ENCODE measurements around the gene CDH4. TPM values are rescaled to one million over a fixed set of nuclear protein-coding genes. Genes with fewer than 3 reads are reported as not detected.

The CDH4 gene
- total RNA-seq, 2 experiments from 2014 or later: 0.06 to 0.08 TPM

DNA sequence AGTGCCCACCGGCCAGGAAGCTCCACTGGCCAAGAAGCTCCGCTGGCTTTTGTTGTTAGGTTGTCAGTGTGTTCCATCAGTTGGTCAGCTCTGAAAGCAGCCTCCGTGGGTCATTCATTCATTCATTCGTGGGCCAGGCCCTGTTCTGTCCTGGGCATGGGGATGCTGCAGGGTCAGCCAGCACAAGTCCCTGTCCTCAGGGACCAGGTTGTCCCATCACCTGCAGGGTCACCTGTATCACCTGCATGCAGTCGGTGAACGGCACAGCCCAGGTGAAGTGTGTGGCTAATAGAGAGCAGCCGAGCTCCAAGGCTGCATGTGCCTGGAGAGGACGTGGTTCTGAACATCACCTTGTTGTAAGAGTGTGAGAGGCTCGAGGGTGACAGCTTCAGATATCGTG, 403.5 kb downstream of the CDH4 start:
- no peak overlapping the region for H3K27ac Mint-ChIP-seq
- H3K36me3 Mint-ChIP-seq: no peaks in the 10 kb centered on the region
- no peaks in the 10 kb centered on the region for H3K4me1 Mint-ChIP-seq
- H3K4me3 Mint-ChIP-seq: no peak overlapping the region
- no peaks in the 10 kb centered on the region for H3K9me3 Mint-ChIP-seq
- H3K27me3 Mint-ChIP-seq: no peaks in the 10 kb centered on the region
- DNase-seq: no peak

DNA sequence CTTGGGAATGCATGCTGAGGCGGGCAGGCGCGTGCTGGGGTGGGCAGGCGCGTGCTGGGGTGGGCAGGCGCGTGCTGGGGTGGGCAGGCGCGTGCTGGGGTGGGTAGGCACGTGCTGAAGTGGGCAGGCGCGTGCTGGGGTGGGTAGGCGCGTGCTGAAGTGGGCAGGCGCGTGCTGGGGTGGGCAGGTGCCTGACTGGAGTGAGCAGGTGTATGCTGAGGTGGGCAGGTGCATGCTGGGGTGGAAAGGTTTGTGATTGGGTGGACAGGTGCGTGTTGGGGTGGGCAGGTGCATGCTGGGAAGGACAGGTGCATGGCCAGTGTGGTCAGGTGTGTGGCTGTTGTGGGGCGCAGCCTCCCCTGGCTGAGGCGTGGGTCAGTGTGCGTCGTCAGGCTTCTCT, 404.1 kb downstream of the CDH4 start:
- no peak for DNase-seq
- H3K27me3 Mint-ChIP-seq: no peaks in the 10 kb centered on the region
- H3K27ac Mint-ChIP-seq: no peak overlapping the region
- H3K9me3 Mint-ChIP-seq: no peaks in the 10 kb centered on the region
- no peaks in the 10 kb centered on the region for H3K4me1 Mint-ChIP-seq
- no peaks in the 10 kb centered on the region for H3K36me3 Mint-ChIP-seq
- H3K4me3 Mint-ChIP-seq: no peak overlapping the region

DNA sequence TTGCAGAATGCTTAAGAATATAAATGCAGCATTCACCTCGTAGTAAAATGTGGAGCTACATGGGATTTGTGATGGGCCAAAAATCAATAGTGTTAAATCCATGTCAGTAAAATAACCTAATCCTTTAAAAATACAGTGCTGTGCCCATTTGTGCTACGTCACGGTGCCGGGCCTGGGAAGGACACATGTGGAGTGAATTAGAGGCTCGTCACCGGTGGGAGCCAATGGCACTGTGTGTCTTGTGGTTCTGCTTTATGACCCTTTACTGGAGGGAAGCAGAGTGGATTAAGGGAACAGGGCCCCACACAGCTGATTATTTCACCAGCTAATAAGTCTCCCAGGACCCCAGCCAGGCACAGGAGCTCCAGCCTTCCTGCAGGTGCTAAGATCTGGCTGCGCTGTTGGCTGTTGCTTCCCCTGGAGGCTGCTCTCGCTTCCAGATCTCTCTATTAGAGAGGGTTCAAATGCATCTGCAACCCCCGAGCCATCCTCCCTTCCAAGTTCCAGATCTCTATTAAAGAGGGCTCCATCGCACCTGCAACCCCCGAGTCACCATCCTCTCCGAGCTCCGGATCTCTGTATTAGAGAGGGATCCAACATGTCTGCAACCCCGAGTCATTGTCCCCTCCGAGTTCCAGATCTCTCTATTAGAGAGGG, 405.8 kb downstream of the CDH4 start:
- H3K27ac Mint-ChIP-seq: no peak overlapping the region
- no peak overlapping the region for H3K4me3 Mint-ChIP-seq
- no peak for DNase-seq
- H3K36me3 Mint-ChIP-seq: no peaks in the 10 kb centered on the region
- H3K9me3 Mint-ChIP-seq: no peaks in the 10 kb centered on the region
- H3K4me1 Mint-ChIP-seq: no peaks in the 10 kb centered on the region
- H3K27me3 Mint-ChIP-seq: no peaks in the 10 kb centered on the region

DNA sequence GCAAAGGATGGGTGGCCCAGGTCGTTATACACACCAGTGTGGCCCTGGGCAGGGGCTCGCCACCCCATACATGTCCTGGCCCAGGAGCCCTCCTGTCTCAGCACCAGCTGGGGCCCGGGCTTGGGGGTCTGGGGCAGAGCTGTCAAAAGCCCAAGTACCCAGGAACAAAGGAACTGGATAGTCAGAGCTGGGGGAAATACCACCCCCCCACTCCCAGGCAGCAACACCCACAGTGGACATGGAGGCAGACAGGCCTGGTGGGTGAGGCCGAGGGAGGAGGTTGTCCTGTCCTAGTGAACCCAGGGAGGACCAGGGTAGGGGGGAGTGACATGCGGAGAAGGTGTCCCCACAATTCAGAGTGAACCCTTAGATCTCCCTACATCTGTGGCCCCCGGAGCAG, 406.5 kb downstream of the CDH4 start:
- no peak for DNase-seq
- H3K27ac Mint-ChIP-seq: no peak overlapping the region
- no peak overlapping the region for H3K4me3 Mint-ChIP-seq
- no peaks in the 10 kb centered on the region for H3K4me1 Mint-ChIP-seq
- no peaks in the 10 kb centered on the region for H3K27me3 Mint-ChIP-seq
- H3K9me3 Mint-ChIP-seq: no peaks in the 10 kb centered on the region
- H3K36me3 Mint-ChIP-seq: no peaks in the 10 kb centered on the region

DNA sequence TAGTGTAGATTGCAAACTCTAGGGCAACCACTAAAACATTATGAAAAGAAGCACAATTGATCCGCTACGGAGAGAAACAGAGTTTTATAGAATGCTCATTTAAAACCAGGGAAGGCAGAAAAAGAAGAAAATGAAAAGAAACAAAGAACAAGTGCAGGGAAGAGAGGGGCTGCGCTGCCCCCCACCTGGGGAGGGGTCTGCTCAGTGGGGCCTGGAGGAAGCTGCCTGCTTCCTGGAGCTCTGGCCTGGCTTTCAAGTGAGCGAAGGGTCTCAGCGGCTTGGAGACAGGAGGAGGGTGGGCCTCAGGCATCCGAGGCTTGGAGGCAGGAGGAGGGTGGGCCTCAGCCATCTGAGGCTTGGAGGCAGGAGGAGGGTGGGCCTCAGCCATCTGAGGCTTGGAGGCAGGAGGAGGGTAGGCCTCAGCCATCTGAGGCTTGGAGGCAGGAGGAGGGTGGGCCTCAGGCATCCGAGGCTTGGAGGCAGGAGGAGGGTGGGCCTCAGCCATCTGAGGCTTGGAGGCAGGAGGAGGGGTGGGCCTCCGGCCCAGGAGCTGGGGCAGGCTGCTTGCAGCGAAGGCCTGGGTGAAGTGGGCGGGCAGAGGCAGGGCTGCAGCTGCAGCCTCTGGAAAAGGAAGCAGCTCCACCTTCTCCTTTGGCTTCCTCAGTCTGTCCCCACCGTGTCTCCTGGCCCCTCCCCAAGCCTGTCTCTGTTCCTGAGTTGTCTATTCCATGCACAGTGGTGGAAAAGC, 407.4 kb downstream of the CDH4 start:
- no peaks in the 10 kb centered on the region for H3K36me3 Mint-ChIP-seq
- H3K9me3 Mint-ChIP-seq: no peaks in the 10 kb centered on the region
- no peak for DNase-seq
- no peak overlapping the region for H3K4me3 Mint-ChIP-seq
- no peak overlapping the region for H3K27ac Mint-ChIP-seq
- no peaks in the 10 kb centered on the region for H3K27me3 Mint-ChIP-seq
- H3K4me1 Mint-ChIP-seq: no peaks in the 10 kb centered on the region

DNA sequence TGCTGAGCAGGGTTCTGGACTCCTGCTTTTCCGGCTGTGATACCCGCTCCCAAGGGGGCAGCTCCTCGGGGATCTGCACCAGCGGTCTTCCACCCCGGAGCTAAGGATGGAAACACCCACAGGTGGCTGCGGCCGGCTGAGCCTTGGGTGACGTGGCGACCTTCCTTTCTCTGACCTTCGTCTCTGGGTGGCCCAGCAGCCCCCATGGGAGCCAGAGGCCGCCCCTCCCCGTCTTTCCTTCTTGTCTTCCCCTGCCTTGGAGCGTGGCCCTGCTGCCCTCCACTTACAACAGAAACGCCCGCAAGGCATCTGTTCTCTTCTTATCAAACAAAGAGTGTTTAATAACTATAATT, 407.9 kb downstream of the CDH4 start:
- no peak overlapping the region for H3K27ac Mint-ChIP-seq
- DNase-seq: no peak
- no peaks in the 10 kb centered on the region for H3K4me1 Mint-ChIP-seq

DNA sequence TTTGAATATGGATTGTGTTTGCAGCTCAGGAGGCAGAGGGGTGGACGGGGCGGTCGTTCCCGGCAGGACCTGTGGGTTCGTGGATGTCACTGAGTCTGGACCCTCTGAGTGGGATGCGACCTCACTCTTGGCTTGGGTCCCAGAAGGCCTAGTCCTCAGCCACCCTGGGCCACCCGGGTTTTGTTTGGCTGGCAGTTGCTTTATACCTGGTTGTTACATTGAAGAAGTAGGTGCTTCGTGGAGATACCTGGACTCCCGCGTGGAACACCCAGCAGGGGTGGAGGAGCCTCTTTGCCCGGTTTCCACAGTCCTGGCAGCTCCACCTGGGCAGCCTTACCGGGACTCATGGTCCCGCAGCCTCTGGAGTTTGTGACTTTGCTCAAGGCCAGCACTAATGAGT, 408.5 kb downstream of the CDH4 start:
- H3K36me3 Mint-ChIP-seq: no peaks in the 10 kb centered on the region
- H3K4me3 Mint-ChIP-seq: no peak overlapping the region
- H3K27me3 Mint-ChIP-seq: no peaks in the 10 kb centered on the region
- DNase-seq: no peak
- H3K4me1 Mint-ChIP-seq: no peaks in the 10 kb centered on the region
- H3K27ac Mint-ChIP-seq: no peak overlapping the region
- no peaks in the 10 kb centered on the region for H3K9me3 Mint-ChIP-seq

More for the DNA sequence above, 407.9 kb downstream of the CDH4 start:
- no peaks in the 10 kb centered on the region for H3K27me3 Mint-ChIP-seq
- H3K9me3 Mint-ChIP-seq: no peaks in the 10 kb centered on the region
- H3K4me3 Mint-ChIP-seq: no peak overlapping the region
- no peaks in the 10 kb centered on the region for H3K36me3 Mint-ChIP-seq

DNA sequence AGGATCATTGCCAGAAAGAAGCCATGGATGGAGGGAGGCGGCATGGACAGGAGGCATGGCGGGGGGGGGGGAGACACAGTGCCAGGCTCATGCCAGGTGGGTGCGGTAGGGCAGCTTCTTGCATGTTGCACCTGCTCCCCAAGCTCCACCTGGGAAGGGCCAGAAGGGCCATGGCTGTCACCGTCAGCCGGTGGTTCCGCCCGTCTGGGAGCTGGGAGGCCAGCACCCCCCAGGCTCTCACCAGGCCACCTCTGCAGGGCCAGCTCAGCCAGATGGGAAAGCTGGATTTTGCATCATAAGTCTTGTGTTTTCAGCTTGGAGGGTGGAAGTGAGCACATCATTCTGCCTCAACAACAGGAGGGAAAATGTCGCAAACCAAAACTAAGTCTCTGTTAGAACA, 409.0 kb downstream of the CDH4 start:
- no peaks in the 10 kb centered on the region for H3K27me3 Mint-ChIP-seq
- no peak overlapping the region for H3K4me3 Mint-ChIP-seq
- H3K9me3 Mint-ChIP-seq: no peaks in the 10 kb centered on the region
- DNase-seq: no peak
- H3K4me1 Mint-ChIP-seq: no peaks in the 10 kb centered on the region
- H3K36me3 Mint-ChIP-seq: no peaks in the 10 kb centered on the region
- H3K27ac Mint-ChIP-seq: no peak overlapping the region

DNA sequence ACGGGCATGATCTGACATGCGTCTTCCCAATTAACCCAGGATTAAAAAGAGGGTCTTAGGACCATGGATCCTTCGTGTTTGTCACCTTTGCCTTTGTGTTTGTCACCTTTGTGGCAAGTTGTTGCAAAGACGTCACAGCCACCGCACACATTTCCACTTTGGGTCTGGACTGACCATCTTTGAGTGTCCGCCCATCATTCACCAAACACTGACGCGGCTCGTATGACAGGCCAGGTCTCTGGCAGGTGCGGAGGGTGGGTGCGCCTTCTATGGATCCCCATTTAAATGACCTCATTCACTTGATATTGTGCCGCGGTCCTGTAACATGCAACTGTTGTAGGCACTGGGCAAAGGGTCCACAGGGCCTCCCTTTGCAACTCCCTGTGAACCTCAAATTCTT, 409.5 kb downstream of the CDH4 start:
- Mint-ChIP-seq H3K4me3 (no peak overlapping the region), H3K27me3 (no peaks in the 10 kb centered on the region), H3K4me1 (no peaks in the 10 kb centered on the region), H3K27ac (no peak overlapping the region), H3K36me3 (no peaks in the 10 kb centered on the region), H3K9me3 (no peaks in the 10 kb centered on the region)
- no peak for DNase-seq

DNA sequence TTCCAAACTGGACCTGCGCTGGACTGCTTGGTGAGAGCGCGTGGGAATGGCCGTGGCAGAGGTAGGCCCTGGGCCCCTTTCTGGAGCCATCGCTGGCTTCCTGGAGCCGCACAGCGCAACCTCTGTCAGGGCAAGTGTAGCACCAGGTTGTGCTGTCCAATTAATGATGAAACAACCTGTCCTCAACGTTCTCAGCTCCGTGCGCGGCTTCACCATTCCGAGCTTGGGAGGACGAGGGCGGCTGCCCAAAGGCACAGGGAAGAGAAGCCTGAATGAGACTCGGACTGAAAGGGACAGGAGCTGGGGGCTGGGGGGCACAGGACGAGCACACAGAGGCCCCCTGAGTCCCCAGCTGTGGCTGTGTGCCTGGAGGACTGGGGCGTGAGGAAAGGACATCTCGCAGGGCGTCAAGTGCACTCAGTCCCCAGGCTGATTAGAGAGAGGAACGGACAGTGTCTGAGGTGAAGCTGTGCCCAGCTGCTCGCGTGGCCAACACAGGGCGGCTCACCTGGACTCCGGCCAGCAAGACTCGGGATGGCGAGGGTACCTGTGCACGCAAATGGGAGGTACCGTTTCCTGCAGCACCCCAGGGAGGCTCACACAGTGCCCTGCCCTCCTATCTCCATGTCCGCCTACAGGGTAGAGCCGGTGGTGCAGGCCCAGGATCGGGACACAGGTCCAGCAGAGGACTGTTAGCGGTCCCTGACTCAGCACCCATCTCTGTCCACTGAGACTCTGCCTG, 410.3 kb downstream of the CDH4 start:
- H3K4me1 Mint-ChIP-seq: no peaks in the 10 kb centered on the region
- no peaks in the 10 kb centered on the region for H3K9me3 Mint-ChIP-seq
- DNase-seq: no peak
- no peak overlapping the region for H3K4me3 Mint-ChIP-seq
- H3K36me3 Mint-ChIP-seq: no peaks in the 10 kb centered on the region
- H3K27me3 Mint-ChIP-seq: no peaks in the 10 kb centered on the region
- H3K27ac Mint-ChIP-seq: no peak overlapping the region

DNA sequence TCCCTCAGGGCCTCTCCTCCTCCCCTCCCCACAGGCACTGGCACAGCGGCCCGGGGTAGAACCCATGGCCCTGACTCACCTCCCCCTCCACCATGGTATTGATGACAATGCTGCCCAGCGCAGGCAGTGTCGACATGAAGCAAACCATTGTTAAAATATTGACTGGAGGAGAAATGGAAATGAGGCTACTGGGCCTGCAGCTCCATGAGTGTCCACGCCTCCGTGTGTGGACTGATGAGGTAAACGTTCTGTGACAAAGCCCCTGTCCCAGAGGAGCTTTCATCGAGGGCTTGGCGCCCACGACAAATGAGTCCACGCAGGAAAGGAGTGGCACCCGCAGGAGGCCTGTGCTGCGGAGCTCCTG, 410.9 kb downstream of the CDH4 start:
- no peaks in the 10 kb centered on the region for H3K9me3 Mint-ChIP-seq
- H3K27me3 Mint-ChIP-seq: no peaks in the 10 kb centered on the region
- no peak overlapping the region for H3K4me3 Mint-ChIP-seq
- DNase-seq: no peak
- H3K4me1 Mint-ChIP-seq: no peaks in the 10 kb centered on the region
- no peak overlapping the region for H3K27ac Mint-ChIP-seq
- no peaks in the 10 kb centered on the region for H3K36me3 Mint-ChIP-seq

DNA sequence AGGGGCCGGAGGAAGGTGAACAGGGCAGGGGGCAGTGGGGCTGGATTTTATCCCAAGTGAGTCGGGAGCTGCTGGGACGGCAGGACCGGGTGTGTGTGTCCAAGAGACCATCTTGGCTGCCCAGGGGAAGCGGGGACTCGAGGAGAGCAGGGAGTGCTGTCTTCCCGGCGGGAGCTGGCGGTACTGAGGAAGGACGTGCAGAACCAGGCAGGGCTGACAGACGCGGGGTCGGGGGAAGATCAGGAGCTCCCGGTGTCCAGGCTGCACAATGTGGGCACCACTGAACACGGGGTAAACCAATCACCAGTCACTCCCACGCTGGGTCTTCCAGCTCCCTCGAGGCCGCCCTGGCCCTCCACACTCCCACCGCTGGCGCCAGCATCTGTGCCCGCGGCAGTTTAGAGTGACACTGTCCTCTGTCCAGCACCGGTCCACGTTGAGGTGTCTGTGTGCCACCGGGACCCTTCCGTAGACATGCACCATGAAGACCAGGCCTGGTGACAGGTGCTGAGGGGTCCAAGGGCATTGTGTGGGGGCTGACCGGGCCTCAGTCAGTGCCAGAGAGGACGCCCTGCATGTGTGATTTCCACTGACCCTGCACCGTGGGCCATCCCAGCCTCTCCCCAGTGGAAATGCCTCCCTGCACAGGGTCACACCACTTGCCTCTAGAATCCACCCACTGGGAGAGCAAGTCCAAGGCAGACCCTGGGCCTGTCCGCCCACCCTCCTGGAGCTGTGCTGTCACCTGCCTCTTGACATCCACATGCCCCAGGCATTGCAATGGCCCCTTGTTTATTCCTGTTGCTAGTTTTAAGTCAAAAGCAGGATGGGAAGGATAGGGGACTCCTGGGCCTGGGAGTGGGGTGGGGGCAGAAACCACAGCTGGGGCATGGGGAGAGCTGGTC, 411.7 kb downstream of the CDH4 start:
- Mint-ChIP-seq H3K4me1 (no peaks in the 10 kb centered on the region), H3K9me3 (no peaks in the 10 kb centered on the region), H3K27me3 (no peaks in the 10 kb centered on the region), H3K4me3 (no peak overlapping the region), H3K36me3 (no peaks in the 10 kb centered on the region), H3K27ac (no peak overlapping the region)
- DNase-seq: no peak

DNA sequence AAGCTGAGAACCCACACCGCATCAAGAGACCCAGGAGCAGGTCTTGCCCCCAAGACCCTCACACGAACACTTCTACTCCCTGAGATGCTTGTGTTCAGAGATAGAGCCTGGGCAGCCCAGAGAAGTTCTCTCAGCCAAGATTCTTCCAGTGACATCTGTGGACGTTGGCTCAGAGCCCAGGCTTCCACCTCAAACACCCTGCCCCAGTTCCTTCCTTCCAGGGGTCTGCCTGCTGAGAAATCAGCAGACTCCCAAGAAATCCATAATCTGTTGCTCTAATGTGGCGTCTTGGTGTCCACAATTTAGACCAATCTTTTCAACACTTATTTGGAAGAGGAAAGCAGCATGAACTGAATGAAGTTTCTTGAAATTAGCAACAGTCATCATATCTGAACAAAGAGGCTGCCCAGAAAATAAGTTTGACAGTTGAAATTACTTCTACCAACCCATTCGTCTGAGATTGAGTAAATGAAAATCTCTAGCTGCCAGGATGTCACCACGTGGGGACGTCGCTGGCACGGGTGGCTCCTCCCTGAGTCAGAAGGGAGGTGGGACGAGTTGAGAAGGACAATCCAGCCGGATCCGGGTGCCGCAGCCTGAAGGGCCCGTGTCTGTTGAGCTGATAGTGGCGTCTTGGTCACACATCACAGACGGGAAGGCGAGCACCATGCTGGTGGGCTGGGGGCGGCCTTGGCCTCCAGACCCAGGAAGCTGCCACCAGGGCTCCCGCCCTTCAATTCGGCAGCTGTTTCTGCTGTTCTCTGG, 412.7 kb downstream of the CDH4 start:
- no peak for DNase-seq
- Mint-ChIP-seq H3K27me3 (no peaks in the 10 kb centered on the region), H3K9me3 (no peaks in the 10 kb centered on the region), H3K36me3 (no peaks in the 10 kb centered on the region), H3K27ac (no peak overlapping the region), H3K4me3 (no peak overlapping the region), H3K4me1 (no peaks in the 10 kb centered on the region)

Data from activated naive CD8-positive, alpha-beta T cell treated with anti-CD3 and anti-CD28 coated beads for 36 hours (primary cell).